IPS-18a (cell line): ENCODE results near the gene RNF123.

ENCODE experiments used
- H3K27ac ChIP-seq: one replicate; pipeline ENCODE4 v1.5.1; 2013; ENCODE audit warnings: low read length
- H3K27me3 ChIP-seq: one replicate; pipeline ENCODE4 v1.6.1; 2013; ENCODE audit warnings: mild to moderate bottlenecking, low read length; ENCODE audit not compliant: control insufficient read depth, insufficient read depth
- H3K36me3 ChIP-seq: one replicate; pipeline ENCODE4 v1.6.1; 2013; ENCODE audit warnings: low read depth, low read length; ENCODE audit not compliant: control insufficient read depth
- H3K4me1 ChIP-seq: one replicate; pipeline ENCODE4 v1.6.1; 2013; ENCODE audit warnings: low read depth, low read length; ENCODE audit not compliant: control insufficient read depth
- H3K4me3 ChIP-seq: one replicate; pipeline ENCODE4 v1.5.1; 2013; ENCODE audit warnings: low read length
- H3K9ac ChIP-seq: one replicate; pipeline ENCODE4 v1.6.1; 2013; ENCODE audit warnings: mild to moderate bottlenecking, low read length, moderate library complexity
- H3K9me3 ChIP-seq: one replicate; pipeline ENCODE4 v1.6.1; 2013; ENCODE audit warnings: low read depth, low read length; ENCODE audit not compliant: control insufficient read depth

RNF123 gene

GRCh38 chr3:49662021-49662420 is 27.3 kb upstream of the RNF123 start:
- H3K36me3 ChIP-seq, result no peaks in the 10 kb centered on the region
- no peak overlapping the region for H3K4me3 ChIP-seq
- no peaks in the 10 kb centered on the region for H3K4me1 ChIP-seq
- no peak overlapping the region for H3K9ac ChIP-seq
- no peaks in the 10 kb centered on the region for H3K27me3 ChIP-seq
- H3K27ac ChIP-seq, result no peak overlapping the region
- no peaks in the 10 kb centered on the region for H3K9me3 ChIP-seq

GRCh38 chr3:49662720-49663413 is 26.5 kb upstream of the RNF123 start:
- no peaks in the 10 kb centered on the region for H3K9me3 ChIP-seq
- H3K4me3 ChIP-seq, result no peak overlapping the region
- H3K27ac ChIP-seq, result no peak overlapping the region
- no peaks in the 10 kb centered on the region for H3K4me1 ChIP-seq
- H3K27me3 ChIP-seq, result no peaks in the 10 kb centered on the region
- no peak overlapping the region for H3K9ac ChIP-seq
- H3K36me3 ChIP-seq, result no peaks in the 10 kb centered on the region

- no peaks in the 10 kb centered on the region for H3K4me1 ChIP-seq
- H3K27me3 ChIP-seq, result no peaks in the 10 kb centered on the region
- H3K9me3 ChIP-seq, result no peaks in the 10 kb centered on the region
- no peaks in the 10 kb centered on the region for H3K36me3 ChIP-seq
- H3K27ac ChIP-seq, result no peak overlapping the region
- no peak overlapping the region for H3K9ac ChIP-seq
- H3K4me3 ChIP-seq, result no peak overlapping the region
Observed at GRCh38 chr3:49663831-49664230, 25.5 kb upstream of the RNF123 start.

GRCh38 chr3:49664300-49664699 is 25.1 kb upstream of the RNF123 start:
- Histone ChIP-seq H3K27ac (no peak overlapping the region), H3K36me3 (no peaks in the 10 kb centered on the region), H3K4me3 (no peak overlapping the region), H3K27me3 (no peaks in the 10 kb centered on the region), H3K4me1 (no peaks in the 10 kb centered on the region), H3K9me3 (no peaks in the 10 kb centered on the region), H3K9ac (no peak overlapping the region)

- Histone ChIP-seq H3K4me1 (no peaks in the 10 kb centered on the region), H3K9ac (no peak overlapping the region), H3K4me3 (no peak overlapping the region), H3K27ac (no peak overlapping the region), H3K9me3 (no peaks in the 10 kb centered on the region), H3K27me3 (no peaks in the 10 kb centered on the region), H3K36me3 (no peaks in the 10 kb centered on the region)
Observed at GRCh38 chr3:49665822-49666519, 23.4 kb upstream of the RNF123 start.

- H3K9ac ChIP-seq, result no peak overlapping the region
- H3K9me3 ChIP-seq, result no peaks in the 10 kb centered on the region
- no peak overlapping the region for H3K4me3 ChIP-seq
- H3K4me1 ChIP-seq, result no peaks in the 10 kb centered on the region
- no peaks in the 10 kb centered on the region for H3K36me3 ChIP-seq
- H3K27ac ChIP-seq, result no peak overlapping the region
- no peaks in the 10 kb centered on the region for H3K27me3 ChIP-seq
Observed at GRCh38 chr3:49666592-49666991, 22.8 kb upstream of the RNF123 start.

- no peak overlapping the region for H3K27ac ChIP-seq
- H3K36me3 ChIP-seq, result no peaks in the 10 kb centered on the region
- no peak overlapping the region for H3K9ac ChIP-seq
- H3K4me3 ChIP-seq, result no peak overlapping the region
- no peaks in the 10 kb centered on the region for H3K27me3 ChIP-seq
- H3K9me3 ChIP-seq, result no peaks in the 10 kb centered on the region
- no peaks in the 10 kb centered on the region for H3K4me1 ChIP-seq
Observed at GRCh38 chr3:49667701-49668413, 21.5 kb upstream of the RNF123 start.

GRCh38 chr3:49668414-49668797 is 21.0 kb upstream of the RNF123 start:
- Histone ChIP-seq H3K36me3 (no peaks in the 10 kb centered on the region), H3K9me3 (no peaks in the 10 kb centered on the region), H3K9ac (no peak overlapping the region), H3K27me3 (no peaks in the 10 kb centered on the region), H3K4me1 (no peaks in the 10 kb centered on the region), H3K4me3 (no peak overlapping the region), H3K27ac (no peak overlapping the region)

GRCh38 chr3:49668861-49669260 is 20.5 kb upstream of the RNF123 start:
- Histone ChIP-seq H3K4me3 (no peak overlapping the region), H3K27me3 (no peaks in the 10 kb centered on the region), H3K27ac (no peak overlapping the region), H3K9me3 (no peaks in the 10 kb centered on the region), H3K36me3 (no peaks in the 10 kb centered on the region), H3K9ac (no peak overlapping the region), H3K4me1 (no peaks in the 10 kb centered on the region)

- H3K27ac ChIP-seq, result no peak overlapping the region
- no peaks in the 10 kb centered on the region for H3K36me3 ChIP-seq
- H3K4me1 ChIP-seq, result no peaks in the 10 kb centered on the region
- no peaks in the 10 kb centered on the region for H3K9me3 ChIP-seq
- H3K27me3 ChIP-seq, result no peaks in the 10 kb centered on the region
- no peak overlapping the region for H3K9ac ChIP-seq
- H3K4me3 ChIP-seq, result no peak overlapping the region
Observed at GRCh38 chr3:49669352-49669751, 20.0 kb upstream of the RNF123 start.

- H3K36me3 ChIP-seq, result no peaks in the 10 kb centered on the region
- no peaks in the 10 kb centered on the region for H3K9me3 ChIP-seq
- no peak overlapping the region for H3K4me3 ChIP-seq
- H3K4me1 ChIP-seq, result no peaks in the 10 kb centered on the region
- H3K9ac ChIP-seq, result no peak overlapping the region
- H3K27ac ChIP-seq, result no peak overlapping the region
- H3K27me3 ChIP-seq, result no peaks in the 10 kb centered on the region
Observed at GRCh38 chr3:49670940-49671290, 18.4 kb upstream of the RNF123 start.
